D721Med (cell line): Measurements from ENCODE around the gene AGPAT2.

Experiments
- DNase-seq: peaks from one replicate; pipeline ENCODE4 v3.0.0; 2011; ENCODE audit warnings: low spot score; ENCODE audit not compliant: insufficient read length
- FAIRE-seq: peaks from 2 replicates; lab custom pipeline; 2011; peaks lifted over from hg19 to GRCh38; lab: Jason Lieb, UNC
- CTCF ChIP-seq: IDR thresholded peaks from 2 replicates; pipeline ENCODE4 v1.5.1; 2012; ENCODE audit warnings: mild to moderate bottlenecking, control low read depth; ENCODE audit not compliant: insufficient read depth; ENCODE audit errors: missing control alignments

AGPAT2 gene

GRCh38 chr9:136698635-136699246 lies 11.5 kb upstream of the AGPAT2 start:
- TF ChIP-seq CTCF: no peak
- DNase-seq (no peak), FAIRE-seq (no peak)

- no peak for TF ChIP-seq CTCF
- DNase-seq: no peak
- FAIRE-seq: no peak
These were observed 10.7 kb upstream of the AGPAT2 start for GRCh38 chr9:136697821-136698526.

GRCh38 chr9:136697146-136697820 lies 10.0 kb upstream of the AGPAT2 start:
- DNase-seq (no peak), FAIRE-seq (no peak)
- TF ChIP-seq CTCF: no peak

GRCh38 chr9:136696502-136696901 lies 9.2 kb upstream of the AGPAT2 start:
- no peak for DNase-seq
- FAIRE-seq: no peak
- no peak for TF ChIP-seq CTCF

GRCh38 chr9:136695955-136696354 lies 8.7 kb upstream of the AGPAT2 start:
- DNase-seq (no peak), FAIRE-seq (no peak)
- no peak for TF ChIP-seq CTCF

GRCh38 chr9:136695435-136695895 lies 8.2 kb upstream of the AGPAT2 start:
- TF ChIP-seq CTCF: no peak
- DNase-seq (no peak), FAIRE-seq (no peak)
